Type B pancreatic cell (in vitro differentiated cells): ENCODE measurements around the gene ZNF860. TPM values are rescaled to one million over a fixed set of nuclear protein-coding genes. Genes with fewer than 3 reads are reported as not detected.
"Not testable (repeated sequence)": the region's sequence is repeated elsewhere in the genome, so short reads cannot be mapped to it uniquely, and the experiment has no call there.

Experiments used
- DNase-seq: peaks from one replicate; pipeline ENCODE4 v3.0.0; 2021; ENCODE audit warnings: mixed read lengths; ENCODE audit not compliant: unreplicated experiment; ENCODE audit errors: extremely low spot score
- H3K27ac Mint-ChIP-seq: 2 replicates; pipeline ENCODE4 v1.8.0; 2021; ENCODE audit warnings: mild to moderate bottlenecking, mixed read lengths
- H3K27me3 Mint-ChIP-seq: 2 replicates; pipeline ENCODE4 v1.8.0; 2021; ENCODE audit warnings: mixed read lengths
- H3K36me3 Mint-ChIP-seq: 2 replicates; pipeline ENCODE4 v1.8.0; 2021; ENCODE audit warnings: mixed read lengths
- H3K4me1 Mint-ChIP-seq: one replicate; pipeline ENCODE4 v1.8.0; 2021; ENCODE audit warnings: mixed read lengths; ENCODE audit not compliant: unreplicated experiment
- H3K4me3 Mint-ChIP-seq: 2 replicates; pipeline ENCODE4 v1.8.0; 2021; ENCODE audit warnings: mild to moderate bottlenecking, mixed read lengths
- H3K9me3 Mint-ChIP-seq: 2 replicates; pipeline ENCODE4 v1.8.0; 2021; ENCODE audit warnings: mixed read lengths
- total RNA-seq: library from RNA; stranded (reverse); gene quantifications from 2 replicates; pipeline ENCODE4 v1.2.1, GENCODE V29; 2021; ENCODE audit warnings: low replicate concordance
- TF ChIP-seq, protein P1 (sequence below): fragments of 200-600 bp; sonication (generic); conservative IDR thresholded peaks from 2 replicates; pipeline ENCODE4 v1.5.0; 2021; ENCODE audit warnings: antibody characterized with exemption, mild to moderate bottlenecking

ZNF860 gene
- total RNA-seq, 1 donor from 2014 or later: 2.8 TPM

DNA sequence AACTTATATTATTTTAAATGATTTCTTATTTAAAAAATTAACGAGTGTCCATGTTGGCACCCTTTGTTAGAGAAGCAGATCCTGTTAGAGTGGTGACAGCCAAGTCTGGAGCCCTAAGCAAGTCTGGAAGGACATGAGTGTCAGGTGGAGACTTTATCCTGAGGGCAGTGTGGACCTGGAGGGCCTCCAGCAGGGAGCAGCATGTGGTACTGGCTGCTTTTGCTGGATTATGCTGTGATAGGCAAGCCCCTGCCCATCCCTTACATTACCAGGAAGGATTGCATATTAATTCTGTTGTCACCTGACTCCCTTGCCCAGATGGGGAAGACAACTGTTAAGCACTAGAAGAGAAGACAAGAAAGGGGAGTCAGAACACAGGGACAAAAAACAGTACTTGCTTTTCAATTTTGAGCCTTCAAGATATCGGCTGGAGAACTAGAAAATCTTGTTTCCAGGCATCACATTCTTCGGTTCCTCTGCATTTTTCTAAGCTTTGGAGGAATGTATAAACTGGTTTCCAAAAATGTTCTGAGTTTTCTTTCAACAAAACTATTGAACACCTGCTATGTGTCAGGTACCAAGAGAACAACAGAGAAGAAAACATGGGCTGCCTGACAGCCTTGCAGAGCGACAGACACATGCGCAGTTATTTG is 22.7 kb downstream of the ZNF860 start:
- peak overlapping the region; percentile 21 for H3K4me3 Mint-ChIP-seq
- H3K27ac Mint-ChIP-seq: peak overlapping the region; percentile 77
- H3K4me1 Mint-ChIP-seq: peaks cover 22% of the 10 kb centered on the region
- no peak for DNase-seq
- no peaks in the 10 kb centered on the region for H3K9me3 Mint-ChIP-seq
- no peaks in the 10 kb centered on the region for H3K27me3 Mint-ChIP-seq
- TF ChIP-seq, protein P1, sequence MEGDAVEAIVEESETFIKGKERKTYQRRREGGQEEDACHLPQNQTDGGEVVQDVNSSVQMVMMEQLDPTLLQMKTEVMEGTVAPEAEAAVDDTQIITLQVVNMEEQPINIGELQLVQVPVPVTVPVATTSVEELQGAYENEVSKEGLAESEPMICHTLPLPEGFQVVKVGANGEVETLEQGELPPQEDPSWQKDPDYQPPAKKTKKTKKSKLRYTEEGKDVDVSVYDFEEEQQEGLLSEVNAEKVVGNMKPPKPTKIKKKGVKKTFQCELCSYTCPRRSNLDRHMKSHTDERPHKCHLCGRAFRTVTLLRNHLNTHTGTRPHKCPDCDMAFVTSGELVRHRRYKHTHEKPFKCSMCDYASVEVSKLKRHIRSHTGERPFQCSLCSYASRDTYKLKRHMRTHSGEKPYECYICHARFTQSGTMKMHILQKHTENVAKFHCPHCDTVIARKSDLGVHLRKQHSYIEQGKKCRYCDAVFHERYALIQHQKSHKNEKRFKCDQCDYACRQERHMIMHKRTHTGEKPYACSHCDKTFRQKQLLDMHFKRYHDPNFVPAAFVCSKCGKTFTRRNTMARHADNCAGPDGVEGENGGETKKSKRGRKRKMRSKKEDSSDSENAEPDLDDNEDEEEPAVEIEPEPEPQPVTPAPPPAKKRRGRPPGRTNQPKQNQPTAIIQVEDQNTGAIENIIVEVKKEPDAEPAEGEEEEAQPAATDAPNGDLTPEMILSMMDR: no peak
- no peaks in the 10 kb centered on the region for H3K36me3 Mint-ChIP-seq

DNA sequence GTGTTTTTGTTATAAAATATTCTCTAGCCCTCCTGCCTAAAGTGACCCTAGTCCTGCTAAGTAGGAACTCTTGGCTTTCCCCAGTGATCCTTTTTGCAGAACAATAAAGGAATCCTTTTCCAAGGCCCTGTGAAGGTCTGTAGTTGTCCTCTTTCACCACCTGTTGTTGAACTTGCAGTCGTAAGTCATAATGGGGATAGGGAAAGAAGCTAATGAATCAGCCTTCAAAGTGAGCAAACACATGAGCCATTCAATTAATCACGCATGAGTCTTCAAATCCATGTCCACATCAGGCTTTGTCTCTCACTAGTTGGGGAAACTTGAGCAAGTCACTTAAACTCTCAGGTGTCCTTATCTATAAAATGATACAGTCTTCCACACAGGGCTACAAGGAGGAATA is 27.6 kb downstream of the ZNF860 start:
- no peak overlapping the region for H3K4me3 Mint-ChIP-seq
- no peaks in the 10 kb centered on the region for H3K9me3 Mint-ChIP-seq
- H3K27ac Mint-ChIP-seq: no peak overlapping the region
- TF ChIP-seq, protein P1: no peak
- no peaks in the 10 kb centered on the region for H3K27me3 Mint-ChIP-seq
- H3K4me1 Mint-ChIP-seq: peaks cover 8% of the 10 kb centered on the region
- no peak for DNase-seq
- H3K36me3 Mint-ChIP-seq: no peaks in the 10 kb centered on the region

- H3K36me3 Mint-ChIP-seq: no peaks in the 10 kb centered on the region
- no peak for DNase-seq
- no peaks in the 10 kb centered on the region for H3K27me3 Mint-ChIP-seq
- peaks cover 4% of the 10 kb centered on the region for H3K4me1 Mint-ChIP-seq
- TF ChIP-seq, protein P1: no peak
- no peak overlapping the region for H3K27ac Mint-ChIP-seq
- no peak overlapping the region for H3K4me3 Mint-ChIP-seq
- H3K9me3 Mint-ChIP-seq: no peaks in the 10 kb centered on the region
These were observed 28.4 kb downstream of the ZNF860 start for GRCh38 chr3:32009957-32010356.

GRCh38 chr3:32010699-32011098 is 29.1 kb downstream of the ZNF860 start:
- DNase-seq, H3K36me3 Mint-ChIP-seq, H3K4me1 Mint-ChIP-seq, H3K4me3 Mint-ChIP-seq, H3K27ac Mint-ChIP-seq, H3K27me3 Mint-ChIP-seq, H3K9me3 Mint-ChIP-seq: not testable (repeated sequence)

DNA sequence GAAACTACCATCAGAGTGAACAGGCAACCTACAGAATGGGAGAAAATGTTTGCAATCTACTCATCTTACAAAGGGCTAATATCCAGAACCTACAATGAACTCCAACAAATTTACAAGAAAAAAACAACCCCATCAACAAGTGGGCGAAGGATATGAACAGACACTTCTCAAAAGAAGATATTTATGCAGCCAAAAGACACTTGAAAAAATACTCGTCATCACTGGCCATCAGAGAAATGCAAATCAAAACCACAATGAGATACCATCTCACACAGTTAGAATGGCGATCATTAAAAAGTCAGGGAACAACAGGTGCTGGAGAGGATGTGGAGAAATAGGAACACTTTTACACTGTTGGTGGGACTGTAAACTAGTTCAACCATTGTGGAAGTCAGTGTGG is 34.1 kb downstream of the ZNF860 start:
- not testable (repeated sequence) for H3K27me3 Mint-ChIP-seq, DNase-seq, H3K9me3 Mint-ChIP-seq, H3K4me3 Mint-ChIP-seq, H3K27ac Mint-ChIP-seq, H3K4me1 Mint-ChIP-seq, H3K36me3 Mint-ChIP-seq

GRCh38 chr3:32017286-32017685 is 35.7 kb downstream of the ZNF860 start:
- H3K9me3 Mint-ChIP-seq: no peaks in the 10 kb centered on the region
- DNase-seq: no peak

More at GRCh38 chr3:32017286-32017685, 35.7 kb downstream of the ZNF860 start:
- peaks cover 7% of the 10 kb centered on the region for H3K4me1 Mint-ChIP-seq
- H3K27me3 Mint-ChIP-seq: no peaks in the 10 kb centered on the region
- H3K36me3 Mint-ChIP-seq: no peaks in the 10 kb centered on the region
- H3K4me3 Mint-ChIP-seq: no peak overlapping the region
- TF ChIP-seq, protein P1: no peak
- H3K27ac Mint-ChIP-seq: no peak overlapping the region
